Smooth muscle cell (in vitro differentiated cells): ENCODE results near the gene ANGPTL7. TPM values are rescaled to one million over a fixed set of nuclear protein-coding genes. Genes with fewer than 3 reads are reported as not detected.

Experiments used
- DNase-seq: peaks from one replicate; lab custom pipeline; 2025; ENCODE audit not compliant: unreplicated experiment; lab: John Stamatoyannopoulos, UW
- H2AFZ ChIP-seq: fragments of 200-600 bp; sonication (generic); 2 replicates; pipeline ENCODE4 v1.6.0; 2016; ENCODE audit warnings: antibody characterized with exemption, low read depth, mild to moderate bottlenecking
- H3F3A ChIP-seq: fragments of 200-600 bp; sonication (generic); 2 replicates; pipeline ENCODE4 v1.6.0; 2017; ENCODE audit warnings: antibody characterized with exemption, low read depth
- H3K27ac ChIP-seq: fragments of 200-600 bp; sonication (generic); 2 replicates; pipeline ENCODE4 v1.5.1; 2016; ENCODE audit warnings: low read depth, mild to moderate bottlenecking
- H3K27me3 ChIP-seq: fragments of 200-600 bp; sonication (generic); 2 replicates; pipeline ENCODE4 v1.6.1; 2016; ENCODE audit warnings: low read depth, mild to moderate bottlenecking
- H3K36me3 ChIP-seq: fragments of 200-600 bp; sonication (generic); 2 replicates; pipeline ENCODE4 v1.5.1; 2016; ENCODE audit warnings: low read depth
- H3K4me1 ChIP-seq: fragments of 200-600 bp; sonication (generic); 2 replicates; pipeline ENCODE4 v1.5.1; 2016; ENCODE audit warnings: low read depth
- H3K4me2 ChIP-seq: fragments of 200-600 bp; sonication (generic); 2 replicates; pipeline ENCODE4 v1.6.0; 2016; ENCODE audit warnings: mild to moderate bottlenecking
- H3K4me3 ChIP-seq: fragments of 200-600 bp; sonication (generic); 2 replicates; pipeline ENCODE4 v1.5.1; 2016; ENCODE audit warnings: mild to moderate bottlenecking
- H3K79me2 ChIP-seq: fragments of 200-600 bp; sonication (generic); 2 replicates; pipeline ENCODE4 v1.6.0; 2016; ENCODE audit warnings: low read depth, mild to moderate bottlenecking
- H3K9ac ChIP-seq: fragments of 200-600 bp; sonication (generic); 2 replicates; pipeline ENCODE4 v1.6.0; 2016; ENCODE audit warnings: low read depth
- H3K9me3 ChIP-seq: fragments of 200-600 bp; sonication (generic); replicated peaks from 2 replicates; pipeline ENCODE4 v1.5.1; 2016; ENCODE audit warnings: low read depth
- H4K20me1 ChIP-seq: fragments of 200-600 bp; sonication (generic); 2 replicates; pipeline ENCODE4 v1.6.0; 2016; ENCODE audit warnings: low read depth
- CTCF ChIP-seq: fragments of 200-600 bp; sonication (generic); IDR thresholded peaks from 2 replicates; pipeline ENCODE4 v1.5.1; 2017; ENCODE audit warnings: borderline replicate concordance, mild to moderate bottlenecking, antibody characterized with exemption; ENCODE audit not compliant: insufficient read depth, poor library complexity, severe bottlenecking
- whole genome bisulfite sequencing: methylation state at CpG from one replicate; pipeline ENCODE4 v1.1.7; 2016; ENCODE audit warnings: low lambda C conversion rate; 5-methylcytosine and 5-hydroxymethylcytosine counted together
- polyA plus RNA-seq: library from polyadenylated mRNA; unstranded; fragments of >200 nt; fragmentation: Nextera tagmentation; extraction: Ambion mirVana; gene quantifications from 2 replicates; pipeline ENCODE4 v1.2.1, GENCODE V29; 2016
- total RNA-seq: library from RNA; depleted of rRNA; stranded (reverse); fragments of >200 nt; gene quantifications from 2 replicates; pipeline ENCODE4 v1.2.3, GENCODE V29; 2014

Gene ANGPTL7
- total and polyA plus RNA-seq, 2 experiments from 2014 or later = 0.31 TPM; not detected in 1

- H2AFZ ChIP-seq = no peak overlapping the region
- no peak for TF ChIP-seq CTCF
- no peak overlapping the region for H3K27ac ChIP-seq
- no peak overlapping the region for H3K4me2 ChIP-seq
- no peak overlapping the region for H3K9ac ChIP-seq
- H3K27me3 ChIP-seq = no peaks in the 10 kb centered on the region
- 82% methylated on average over 2 of the region's 2 CpGs for WGBS
- no peaks in the 10 kb centered on the region for H3K79me2 ChIP-seq
- DNase-seq = no peak
- H3F3A ChIP-seq = no peaks in the 10 kb centered on the region
- peaks cover 16% of the 10 kb centered on the region for H3K36me3 ChIP-seq
- H3K4me1 ChIP-seq = no peaks in the 10 kb centered on the region
- peaks cover 49% of the 10 kb centered on the region for H4K20me1 ChIP-seq
- H3K9me3 ChIP-seq = no peaks in the 10 kb centered on the region
- H3K4me3 ChIP-seq = no peak overlapping the region
Observed at GRCh38 chr1:11196945-11197344, 7.8 kb downstream of the ANGPTL7 start.

DNA sequence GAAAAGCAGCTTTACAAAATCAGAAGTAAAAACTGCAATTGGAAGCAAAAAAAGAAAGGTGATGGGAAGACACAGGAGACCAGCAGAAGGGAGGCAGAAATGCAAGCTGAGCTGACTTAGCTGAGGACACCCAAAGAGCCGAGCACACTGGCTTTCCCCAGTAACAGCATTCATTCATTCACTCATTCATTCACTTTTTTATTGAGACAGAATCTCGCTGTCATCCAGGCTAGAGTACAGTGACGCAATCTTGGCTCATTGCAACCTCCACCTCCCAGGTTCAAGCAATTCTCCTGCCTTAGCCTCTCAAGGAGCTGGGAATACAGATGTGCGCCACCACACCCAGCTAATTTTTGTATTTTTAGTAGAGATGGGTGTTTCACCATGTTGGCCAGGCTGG, 8.2 kb downstream of the ANGPTL7 start:
- Histone ChIP-seq H3K4me1 (no peaks in the 10 kb centered on the region), H3F3A (no peaks in the 10 kb centered on the region), H3K27me3 (no peaks in the 10 kb centered on the region), H3K4me3 (no peak overlapping the region), H3K79me2 (no peaks in the 10 kb centered on the region), H3K27ac (no peak overlapping the region), H3K9me3 (no peaks in the 10 kb centered on the region), H4K20me1 (peaks cover 45% of the 10 kb centered on the region), H3K9ac (no peak overlapping the region), H2AFZ (no peak overlapping the region), H3K36me3 (peaks cover 16% of the 10 kb centered on the region), H3K4me2 (no peak overlapping the region)
- WGBS = 98% methylated on average over 4 of the region's 4 CpGs
- no peak for DNase-seq
- TF ChIP-seq CTCF = no peak

- Histone ChIP-seq H3F3A (no peaks in the 10 kb centered on the region), H3K4me2 (no peak overlapping the region), H3K4me1 (no peaks in the 10 kb centered on the region), H4K20me1 (peaks cover 39% of the 10 kb centered on the region), H3K27me3 (no peaks in the 10 kb centered on the region), H3K79me2 (no peaks in the 10 kb centered on the region), H3K9me3 (no peaks in the 10 kb centered on the region), H3K4me3 (no peak overlapping the region), H3K27ac (no peak overlapping the region), H3K36me3 (peaks cover 16% of the 10 kb centered on the region), H3K9ac (no peak overlapping the region), H2AFZ (no peak overlapping the region)
- no peak for DNase-seq
- no peak for TF ChIP-seq CTCF
- 84% methylated on average over 4 of the region's 4 CpGs for WGBS
Observed at GRCh38 chr1:11198257-11198656, 9.1 kb downstream of the ANGPTL7 start.

DNA sequence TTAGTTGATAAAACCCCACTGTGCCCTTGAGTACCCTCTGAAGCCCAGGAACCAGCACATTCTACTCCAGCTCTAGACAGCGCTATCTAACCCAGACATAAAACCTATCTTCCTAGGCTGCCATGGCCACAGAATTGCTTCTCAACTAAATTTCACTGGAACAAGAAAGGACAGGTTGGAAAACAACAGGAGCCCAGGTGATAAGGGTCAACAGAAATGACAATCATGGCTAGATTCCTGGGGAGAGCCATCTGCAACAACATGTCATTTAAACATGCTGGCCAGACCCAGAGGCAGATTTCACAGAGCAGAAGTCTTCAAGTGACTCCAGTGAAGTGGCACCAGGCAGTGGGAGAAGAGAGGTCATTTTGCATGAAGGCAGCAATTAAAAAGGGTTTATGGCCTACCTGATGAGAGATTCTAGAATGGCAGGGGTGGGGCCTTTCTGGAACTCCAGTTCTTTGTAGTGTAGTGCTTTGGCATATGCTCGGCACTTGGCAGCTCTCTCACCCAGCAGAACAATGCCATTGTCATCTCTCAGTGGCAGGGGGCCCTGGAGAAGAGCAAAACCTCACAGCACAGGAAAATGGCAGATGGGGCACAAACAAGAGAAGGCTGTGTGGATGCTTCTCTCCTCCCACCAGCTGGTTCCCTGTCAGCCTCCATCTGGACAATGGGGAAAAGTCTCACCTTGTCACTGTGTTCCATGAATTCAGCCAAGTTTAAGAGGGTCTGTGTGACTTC, 9.9 kb downstream of the ANGPTL7 start:
- Histone ChIP-seq H3K79me2 (no peaks in the 10 kb centered on the region), H3K36me3 (peaks cover 16% of the 10 kb centered on the region), H2AFZ (no peak overlapping the region), H3K27ac (no peak overlapping the region), H3K9ac (no peak overlapping the region), H3K9me3 (no peaks in the 10 kb centered on the region), H3K27me3 (no peaks in the 10 kb centered on the region), H4K20me1 (peaks cover 31% of the 10 kb centered on the region), H3K4me3 (no peak overlapping the region), H3K4me2 (no peak overlapping the region), H3K4me1 (no peaks in the 10 kb centered on the region), H3F3A (no peaks in the 10 kb centered on the region)
- WGBS = 93% methylated on average over 2 of the region's 2 CpGs
- no peak for TF ChIP-seq CTCF
- DNase-seq = no peak
